ENCODE data around the gene PIGA. TPM values are rescaled to one million over a fixed set of nuclear protein-coding genes. Genes with fewer than 3 reads are reported as not detected.

PIGA gene
- total RNA-seq, 1 experiment from 2014 or later = 15.3 TPM

GRCh38 chrX:15299941-15300851 is 35.1 kb downstream of the PIGA start:
- DNase-seq = no peak
- no peak overlapping the region for H3K4me2 ChIP-seq
- BruUV-seq (replicated peaks) = no TSS peak

GRCh38 chrX:15298780-15299179 is 36.5 kb downstream of the PIGA start:
- Histone ChIP-seq H3K4me1 (replicated peaks; ENCODE audit: insufficient read depth) (peaks cover 5% of the 10 kb centered on the region), H3K27ac (no peak overlapping the region), H3K4me3 (no peak overlapping the region), H3K79me2 (ENCODE audit: low read depth) (no peaks in the 10 kb centered on the region), H3K27me3 (ENCODE audit: insufficient read depth, low read depth) (no peaks in the 10 kb centered on the region), H2AFZ (no peak overlapping the region), H3K4me2 (no peak overlapping the region), H3K9me2 (ENCODE audit: insufficient read depth) (no peaks in the 10 kb centered on the region), H4K20me1 (ENCODE audit: insufficient read depth) (no peaks in the 10 kb centered on the region), H3K9me3 (ENCODE audit: insufficient read depth, low read depth) (no peaks in the 10 kb centered on the region), H3K36me3 (ENCODE audit: low read depth) (no peaks in the 10 kb centered on the region), H3F3A (ENCODE audit: insufficient read depth, low read depth) (no peaks in the 10 kb centered on the region)
- TF ChIP-seq EZH2 (IDR thresholded peaks at IDR 0.05; ENCODE audit: low read depth) = no peak
- no peak for TF ChIP-seq CTCF (conservative IDR thresholded peaks at IDR 0.05)
- BruUV-seq (replicated peaks) = no TSS peak
- ChIA-PET POLR2A (ENCODE audit: unreplicated experiment) (no interaction called here), CTCF (no interaction called here)
- no peak for DNase-seq
- intact Hi-C loops (cut with micrococcal nuclease; ENCODE audit: unreplicated experiment) = no loop called here

More at GRCh38 chrX:15299941-15300851, 35.1 kb downstream of the PIGA start:
- H3K27ac ChIP-seq = no peak overlapping the region
- CTCF ChIA-PET = interaction anchor here (0.6 kb wide), 2 partner anchors 166 to 1412 kb away, joined by 9 to 14 read pairs; partner anchors contain the start of gene CTPS2
- no peaks in the 10 kb centered on the region for H4K20me1 ChIP-seq (ENCODE audit: insufficient read depth)
- H3K79me2 ChIP-seq (ENCODE audit: low read depth) = no peaks in the 10 kb centered on the region
- no peaks in the 10 kb centered on the region for H3K27me3 ChIP-seq (ENCODE audit: insufficient read depth, low read depth)
- H3K4me3 ChIP-seq = no peak overlapping the region
- intact Hi-C loops (cut with micrococcal nuclease; ENCODE audit: unreplicated experiment) = loop anchor here (1.0 to 5.0 kb wide), 2 partner anchors 49 to 267 kb away; no protein-coding TSS in a partner anchor
- H3K36me3 ChIP-seq (ENCODE audit: low read depth) = no peaks in the 10 kb centered on the region
- POLR2A ChIA-PET (ENCODE audit: unreplicated experiment) = interaction anchor here (0.6 to 0.7 kb wide), 2 partner anchors 193 to 265 kb away, joined by 3 read pairs; no protein-coding TSS in a partner anchor
- no peaks in the 10 kb centered on the region for H3K9me3 ChIP-seq (ENCODE audit: insufficient read depth, low read depth)
- H3F3A ChIP-seq (ENCODE audit: insufficient read depth, low read depth) = no peaks in the 10 kb centered on the region
- TF ChIP-seq EZH2 (IDR thresholded peaks at IDR 0.05; ENCODE audit: low read depth) (no peak), CTCF (conservative IDR thresholded peaks at IDR 0.05) (peak; percentile 75)
- peaks cover 5% of the 10 kb centered on the region for H3K4me1 ChIP-seq (replicated peaks; ENCODE audit: insufficient read depth)
- H2AFZ ChIP-seq = no peak overlapping the region
- H3K9me2 ChIP-seq (ENCODE audit: insufficient read depth) = no peaks in the 10 kb centered on the region

DNA sequence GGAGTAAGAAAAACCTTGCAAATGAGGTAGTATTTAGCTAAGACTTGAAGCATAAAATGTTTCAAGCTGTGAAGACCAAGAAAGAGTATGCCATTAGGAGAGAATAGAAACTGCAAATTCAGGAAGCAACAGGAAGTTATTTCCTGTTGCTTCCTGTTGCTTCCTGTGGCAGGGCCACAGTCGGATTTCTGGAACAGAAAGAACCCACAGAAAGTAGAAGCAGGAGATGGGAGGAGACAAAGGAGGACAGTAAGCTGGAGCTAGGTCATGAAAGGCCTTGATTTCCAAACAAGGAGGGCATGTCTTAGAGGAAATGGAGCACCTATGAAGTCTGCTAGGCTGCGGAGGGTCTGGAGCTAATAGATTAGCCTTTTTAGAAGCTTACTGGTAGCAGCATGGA is 37.1 kb downstream of the PIGA start:
- H2AFZ ChIP-seq = no peak overlapping the region
- H3K4me3 ChIP-seq = no peak overlapping the region
- no peak overlapping the region for H3K27ac ChIP-seq
- H4K20me1 ChIP-seq (ENCODE audit: insufficient read depth) = no peaks in the 10 kb centered on the region
- H3K79me2 ChIP-seq (ENCODE audit: low read depth) = no peaks in the 10 kb centered on the region
- no peaks in the 10 kb centered on the region for H3K9me2 ChIP-seq (ENCODE audit: insufficient read depth)
- H3F3A ChIP-seq (ENCODE audit: insufficient read depth, low read depth) = no peaks in the 10 kb centered on the region
- ChIA-PET POLR2A (ENCODE audit: unreplicated experiment) (no interaction called here), CTCF (no interaction called here)
- intact Hi-C loops (cut with micrococcal nuclease; ENCODE audit: unreplicated experiment) = no loop called here
- no peaks in the 10 kb centered on the region for H3K36me3 ChIP-seq (ENCODE audit: low read depth)
- no peaks in the 10 kb centered on the region for H3K9me3 ChIP-seq (ENCODE audit: insufficient read depth, low read depth)
- BruUV-seq (replicated peaks) = no TSS peak
- no peak for DNase-seq
- H3K4me1 ChIP-seq (replicated peaks; ENCODE audit: insufficient read depth) = peaks cover 5% of the 10 kb centered on the region
- TF ChIP-seq CTCF (conservative IDR thresholded peaks at IDR 0.05) = no peak
- TF ChIP-seq EZH2 (IDR thresholded peaks at IDR 0.05; ENCODE audit: low read depth) = no peak
- H3K4me2 ChIP-seq = no peak overlapping the region
- H3K27me3 ChIP-seq (ENCODE audit: insufficient read depth, low read depth) = no peaks in the 10 kb centered on the region
